Neuronal stem cell (in vitro differentiated cells): ENCODE measurements around the gene DCUN1D3.

Experiments
- DNase-seq: peaks from one replicate; pipeline ENCODE4 v3.0.0-alpha.2; 2013; ENCODE audit warnings: low spot score
- H2AFZ ChIP-seq: one replicate; pipeline ENCODE4 v1.6.1; 2013; ENCODE audit warnings: mild to moderate bottlenecking, low read length, inconsistent platforms
- H2AK5ac ChIP-seq: 2 replicates; pipeline ENCODE4 v1.6.1; 2013; ENCODE audit warnings: low read depth, mild to moderate bottlenecking, inconsistent platforms, low read length, moderate library complexity, mixed read lengths
- H2BK120ac ChIP-seq: 2 replicates; pipeline ENCODE4 v1.6.1; 2013; ENCODE audit warnings: low read depth, mild to moderate bottlenecking, inconsistent platforms, low read length, moderate library complexity, mixed read lengths
- H2BK12ac ChIP-seq: one replicate; pipeline ENCODE4 v1.6.1; 2013; ENCODE audit warnings: low read length, inconsistent platforms
- H2BK15ac ChIP-seq: 2 replicates; pipeline ENCODE4 v1.6.1; 2013; ENCODE audit warnings: mild to moderate bottlenecking, low read length, inconsistent platforms, mixed read lengths
- H2BK5ac ChIP-seq: one replicate; pipeline ENCODE4 v1.6.1; 2013; ENCODE audit warnings: inconsistent platforms, mild to moderate bottlenecking, low read length, moderate library complexity
- H3K14ac ChIP-seq: one replicate; pipeline ENCODE4 v1.6.1; 2013; ENCODE audit warnings: low read length, inconsistent platforms
- H3K18ac ChIP-seq: 2 replicates; pipeline ENCODE4 v1.6.1; 2013; ENCODE audit warnings: low read length, inconsistent platforms
- H3K23ac ChIP-seq: 2 replicates; pipeline ENCODE4 v1.6.1; 2013; ENCODE audit warnings: low read depth, mild to moderate bottlenecking, mixed read lengths, low read length, inconsistent platforms; ENCODE audit not compliant: poor library complexity
- H3K27ac ChIP-seq: replicated peaks from 3 replicates; pipeline ENCODE4 v1.5.1; 2013; ENCODE audit warnings: low read length, inconsistent platforms
- H3K27me3 ChIP-seq, 3 experiments: 2 replicates each; pipeline ENCODE4 v1.6.1; 2013; ENCODE audit warnings: low read length in 3 of 3, mild to moderate bottlenecking in 2 of 3, inconsistent platforms in 1 of 3, low read depth in 1 of 3, mixed read lengths in 1 of 3, moderate library complexity in 1 of 3; ENCODE audit not compliant: control insufficient read depth in 3 of 3, insufficient read depth in 3 of 3
- H3K36me3 ChIP-seq, 2 donors: replicated peaks in 1 of 2; 2 replicates each; pipeline ENCODE4 v1.6.1; 2013; ENCODE audit warnings: low read length in 2 of 2; ENCODE audit not compliant: control insufficient read depth in 2 of 2, insufficient read depth in 2 of 2
- H3K4ac ChIP-seq: 2 replicates; pipeline ENCODE4 v1.6.1; 2013; ENCODE audit warnings: inconsistent platforms, mild to moderate bottlenecking, low read length, moderate library complexity
- H3K4me1 ChIP-seq, 2 donors: 1 replicate in 1 of 2; 2 replicates in 1 of 2; pipeline ENCODE4 v1.6.1; 2013; ENCODE audit warnings: low read length in 2 of 2, low read depth in 1 of 2; ENCODE audit not compliant: control insufficient read depth in 2 of 2, insufficient read depth in 1 of 2
- H3K4me2 ChIP-seq: one replicate; pipeline ENCODE4 v1.6.1; 2013; ENCODE audit warnings: mild to moderate bottlenecking, low read length, inconsistent platforms; ENCODE audit not compliant: insufficient read depth, poor library complexity, severe bottlenecking
- H3K4me3 ChIP-seq, 2 donors: 2 replicates each; pipeline ENCODE4 v1.5.1; 2013; ENCODE audit warnings: low read length in 2 of 2, mild to moderate bottlenecking in 2 of 2, inconsistent platforms in 1 of 2, moderate library complexity in 1 of 2
- H3K79me1 ChIP-seq: one replicate; pipeline ENCODE4 v1.6.1; 2013; ENCODE audit warnings: low read depth, mild to moderate bottlenecking, inconsistent platforms, low read length, moderate library complexity
- H3K9ac ChIP-seq: one replicate; pipeline ENCODE4 v1.6.1; 2013; ENCODE audit warnings: mild to moderate bottlenecking, low read depth, low read length, inconsistent platforms; ENCODE audit not compliant: poor library complexity
- H3K9me3 ChIP-seq, 2 donors: replicated peaks in 1 of 2; 2 replicates each; pipeline versions ENCODE3 to v1.6.1; 2013; ENCODE audit warnings: low read length in 2 of 2, mild to moderate bottlenecking in 2 of 2, inconsistent platforms in 1 of 2, low read depth in 1 of 2, mixed read lengths in 1 of 2, moderate library complexity in 1 of 2; ENCODE audit not compliant: control insufficient read depth in 2 of 2, insufficient read depth in 1 of 2
- H4K8ac ChIP-seq: one replicate; pipeline ENCODE4 v1.6.1; 2013; ENCODE audit warnings: low read depth, mild to moderate bottlenecking, inconsistent platforms, low read length, moderate library complexity
- H4K91ac ChIP-seq: one replicate; pipeline ENCODE4 v1.6.1; 2013; ENCODE audit warnings: low read length, low read depth, mild to moderate bottlenecking, inconsistent platforms; ENCODE audit not compliant: poor library complexity
- WGBS, 2 donors: extraction: QIAGEN DNeasy Blood & Tissue Kit; methylation state at CpG; one replicate each; pipeline ENCODE4 v1.1.7; 2013; ENCODE audit warnings: missing lambda C conversion rate in 2 of 2, mixed read lengths in 1 of 2; ENCODE audit not compliant: insufficient read length in 2 of 2, insufficient replicate concordance in 1 of 2; ENCODE audit errors: extremely low coverage in 2 of 2; 5-methylcytosine and 5-hydroxymethylcytosine counted together

Gene DCUN1D3

DNA sequence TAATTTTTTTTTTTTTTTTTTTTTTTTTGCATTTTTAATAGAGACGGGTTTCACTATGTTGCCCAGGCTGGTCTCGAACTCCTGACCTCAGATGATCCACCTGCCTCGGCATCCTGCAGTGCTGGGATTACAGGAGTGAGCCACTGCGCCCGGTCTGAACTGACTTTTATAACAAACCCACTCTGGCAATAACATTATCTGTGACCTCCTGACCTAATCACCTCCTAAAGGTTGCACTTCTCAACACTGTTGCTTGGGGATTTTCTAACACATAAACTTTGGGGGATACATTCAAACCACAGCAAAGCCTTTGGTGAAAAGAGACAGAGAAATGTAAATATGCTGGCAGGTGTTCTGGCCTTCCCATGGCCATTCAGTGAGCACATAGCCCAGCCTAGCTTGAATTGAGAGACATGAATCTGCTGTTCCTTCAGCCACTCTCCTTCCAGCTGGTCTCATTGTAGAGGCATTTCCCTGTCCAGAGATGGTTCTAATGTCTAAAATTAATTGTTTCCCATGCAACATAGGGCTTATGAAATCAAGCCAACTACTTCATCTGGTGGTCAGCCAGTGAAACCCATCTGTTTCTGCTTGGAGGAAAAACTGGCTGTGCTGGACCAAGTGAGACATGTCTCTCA lies 28.7 kb upstream of the DCUN1D3 start:
- Histone ChIP-seq H3K14ac (no peak overlapping the region), H3K27ac (no peak overlapping the region), H3K18ac (no peak overlapping the region), H3K4ac (no peak overlapping the region), H2BK120ac (no peak overlapping the region), H2BK12ac (no peak overlapping the region), H4K91ac (no peak overlapping the region), H2AFZ (no peak overlapping the region), H3K4me1 (no peaks in the 10 kb centered on the region), H3K4me2 (no peak overlapping the region), H4K8ac (no peak overlapping the region), H3K36me3 (peaks cover 0 to 15% of the 10 kb centered on the region in 2 donors), H3K4me3 (no peak overlapping the region), H2BK5ac (no peak overlapping the region), H3K9me3 (no peaks in the 10 kb centered on the region), H2BK15ac (no peak overlapping the region), H3K79me1 (no peaks in the 10 kb centered on the region), H3K27me3 (no peaks in the 10 kb centered on the region), H3K9ac (no peak overlapping the region), H3K23ac (no peak overlapping the region), H2AK5ac (no peak overlapping the region)
- DNase-seq = no peak
- no CpG with 5 or more reads among the region's 5 CpGs for WGBS, 2 donors

DNA sequence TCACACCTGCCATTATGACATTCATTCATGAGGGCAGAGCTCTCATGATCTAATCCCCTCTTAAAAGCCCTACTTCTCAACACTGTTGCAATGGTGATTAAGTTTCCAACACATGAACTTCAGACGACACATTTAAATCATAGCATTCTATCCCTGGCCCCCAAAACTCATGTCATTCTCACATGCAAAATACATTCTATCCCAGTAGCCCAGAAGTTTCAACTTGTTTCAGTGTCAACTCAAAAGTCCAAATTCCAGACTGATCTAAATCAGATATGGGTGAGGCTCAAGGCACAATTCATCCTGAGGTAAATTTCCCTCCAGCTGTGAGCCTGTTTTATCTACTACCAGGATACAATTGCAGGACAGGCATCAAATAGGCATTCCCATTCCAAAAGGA lies 25.6 kb upstream of the DCUN1D3 start:
- Histone ChIP-seq H3K18ac (no peak overlapping the region), H3K23ac (no peak overlapping the region), H3K4me3 (no peak overlapping the region), H3K4me2 (no peak overlapping the region), H3K27me3 (no peaks in the 10 kb centered on the region), H2BK12ac (no peak overlapping the region), H2BK120ac (no peak overlapping the region), H2AFZ (no peak overlapping the region), H3K79me1 (no peaks in the 10 kb centered on the region), H4K91ac (no peak overlapping the region), H2BK5ac (no peak overlapping the region), H3K27ac (no peak overlapping the region), H3K36me3 (peaks cover 0 to 24% of the 10 kb centered on the region in 2 donors), H4K8ac (no peak overlapping the region), H3K4me1 (no peaks in the 10 kb centered on the region), H3K9ac (no peak overlapping the region), H3K4ac (no peak overlapping the region), H3K14ac (no peak overlapping the region), H2BK15ac (no peak overlapping the region), H2AK5ac (no peak overlapping the region), H3K9me3 (no peaks in the 10 kb centered on the region)
- WGBS, 2 donors = no CpG with 5 or more reads among the region's 1 CpG
- DNase-seq = no peak

DNA sequence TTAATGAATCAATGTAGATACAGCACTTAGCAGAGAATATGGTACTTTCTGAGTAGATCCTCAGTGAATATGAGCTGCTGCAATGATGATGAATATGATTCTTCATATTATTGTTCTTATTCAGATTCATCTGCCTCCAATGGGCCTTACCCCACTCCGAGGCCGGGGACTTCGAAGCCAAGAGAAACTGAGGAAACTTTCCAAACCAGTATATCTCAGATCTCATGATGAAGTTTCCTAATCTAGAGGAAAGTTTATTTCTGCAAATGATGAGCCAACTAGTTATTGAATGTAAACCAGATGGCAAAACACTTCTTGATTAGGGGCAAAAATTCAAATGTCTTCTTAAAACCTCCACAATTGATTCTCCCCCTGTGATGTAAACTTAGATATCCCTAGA lies 23.7 kb upstream of the DCUN1D3 start:
- H3K9ac ChIP-seq = no peak overlapping the region
- no peaks in the 10 kb centered on the region for H3K9me3 ChIP-seq
- no peak overlapping the region for H2AFZ ChIP-seq
- H3K14ac ChIP-seq = no peak overlapping the region
- H3K23ac ChIP-seq = no peak overlapping the region
- H3K27ac ChIP-seq = no peak overlapping the region
- H3K4me3 ChIP-seq = no peak overlapping the region
- no peaks in the 10 kb centered on the region for H3K79me1 ChIP-seq
- no peak for DNase-seq
- peaks cover 0 to under 1% of the 10 kb centered on the region in 2 donors for H3K4me1 ChIP-seq
- H2BK120ac ChIP-seq = no peak overlapping the region
- H2BK15ac ChIP-seq = no peak overlapping the region
- H3K36me3 ChIP-seq = peaks cover 0 to 34% of the 10 kb centered on the region in 2 donors
- H2BK12ac ChIP-seq = no peak overlapping the region
- H3K27me3 ChIP-seq = no peaks in the 10 kb centered on the region
- WGBS, 2 donors = no CpG with 5 or more reads among the region's 3 CpGs
- no peak overlapping the region for H2AK5ac ChIP-seq
- no peak overlapping the region for H3K18ac ChIP-seq
- H4K91ac ChIP-seq = no peak overlapping the region
- H4K8ac ChIP-seq = no peak overlapping the region
- H3K4ac ChIP-seq = no peak overlapping the region
- H2BK5ac ChIP-seq = no peak overlapping the region
- no peak overlapping the region for H3K4me2 ChIP-seq

DNA sequence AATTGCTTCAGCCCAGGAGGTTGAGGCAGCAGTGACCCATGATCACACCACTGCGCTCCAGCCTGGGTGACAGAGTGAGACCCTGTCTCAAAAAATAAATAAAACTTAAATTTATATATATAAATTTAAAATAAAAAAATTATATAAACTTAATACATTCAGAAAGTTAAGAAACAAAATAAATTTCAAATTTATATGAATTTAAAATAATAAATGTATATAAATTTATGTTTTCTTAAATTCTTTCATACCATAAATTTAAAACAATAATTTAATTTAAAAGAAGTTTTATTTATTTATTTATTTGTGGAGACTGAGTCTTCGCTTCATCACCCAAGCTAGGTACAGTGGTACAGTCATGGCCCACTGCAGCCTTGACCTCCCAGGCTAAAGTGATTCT lies 20.6 kb upstream of the DCUN1D3 start:
- Histone ChIP-seq H3K4me2 (no peak overlapping the region), H3K9me3 (peaks cover 0 to 3% of the 10 kb centered on the region in 2 donors), H3K4me1 (peaks cover 0 to 5% of the 10 kb centered on the region in 2 donors), H2BK12ac (no peak overlapping the region), H3K23ac (peak overlapping the region; percentile 31), H2AFZ (no peak overlapping the region), H3K79me1 (no peaks in the 10 kb centered on the region), H3K27ac (no peak overlapping the region), H3K4me3 (no peak overlapping the region), H2BK15ac (no peak overlapping the region), H3K27me3 (no peaks in the 10 kb centered on the region), H4K91ac (no peak overlapping the region), H2BK5ac (no peak overlapping the region), H3K9ac (no peak overlapping the region), H2BK120ac (no peak overlapping the region), H4K8ac (no peak overlapping the region), H3K18ac (no peak overlapping the region), H3K14ac (no peak overlapping the region), H3K36me3 (peaks cover 4 to 47% of the 10 kb centered on the region in 2 donors), H3K4ac (no peak overlapping the region), H2AK5ac (no peak overlapping the region)
- DNase-seq = no peak
- no CpG with 5 or more reads among the region's 2 CpGs for WGBS, 2 donors
